GM18502 (cell line): ENCODE measurements around the gene GZMM.

Experiments used
- ATAC-seq: cut with Tn5 transposase; IDR thresholded peaks from one replicate; pipeline ENCODE4 v1.9.1; 2021; ENCODE audit warnings: mild to moderate bottlenecking; ENCODE audit not compliant: unreplicated experiment, poor library complexity

The GZMM gene

DNA sequence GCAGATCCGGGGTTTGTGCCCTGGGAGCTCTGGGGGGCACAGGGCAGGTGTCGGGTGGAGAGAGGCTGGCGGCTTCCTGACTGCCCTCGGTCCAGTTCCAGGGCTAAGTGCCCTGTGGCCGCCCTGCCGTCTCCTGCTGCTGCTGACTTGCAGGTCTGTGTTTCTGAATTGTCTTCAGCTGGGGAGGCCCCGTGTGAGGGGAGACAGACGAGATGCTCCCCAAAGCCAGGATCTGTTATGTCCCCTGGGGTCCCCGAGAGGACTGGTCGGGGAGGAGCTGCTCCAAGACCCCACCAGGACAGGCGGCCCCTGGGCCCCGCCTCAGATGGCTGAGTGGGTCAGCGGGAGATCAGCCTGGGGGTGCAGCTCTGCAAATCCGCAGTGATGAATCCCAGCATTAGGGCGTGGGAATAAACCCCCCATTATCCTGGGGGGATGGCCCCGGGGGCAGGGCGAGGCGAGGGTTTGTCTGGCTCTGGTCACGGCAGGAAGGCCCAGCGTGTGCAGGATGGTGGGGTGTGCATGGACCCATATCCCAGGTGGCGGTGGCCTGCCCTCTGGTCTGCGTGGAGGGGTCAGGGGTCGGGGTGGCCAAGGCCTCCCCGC is 50.5 kb downstream of the GZMM start:
- ATAC-seq: no peak

DNA sequence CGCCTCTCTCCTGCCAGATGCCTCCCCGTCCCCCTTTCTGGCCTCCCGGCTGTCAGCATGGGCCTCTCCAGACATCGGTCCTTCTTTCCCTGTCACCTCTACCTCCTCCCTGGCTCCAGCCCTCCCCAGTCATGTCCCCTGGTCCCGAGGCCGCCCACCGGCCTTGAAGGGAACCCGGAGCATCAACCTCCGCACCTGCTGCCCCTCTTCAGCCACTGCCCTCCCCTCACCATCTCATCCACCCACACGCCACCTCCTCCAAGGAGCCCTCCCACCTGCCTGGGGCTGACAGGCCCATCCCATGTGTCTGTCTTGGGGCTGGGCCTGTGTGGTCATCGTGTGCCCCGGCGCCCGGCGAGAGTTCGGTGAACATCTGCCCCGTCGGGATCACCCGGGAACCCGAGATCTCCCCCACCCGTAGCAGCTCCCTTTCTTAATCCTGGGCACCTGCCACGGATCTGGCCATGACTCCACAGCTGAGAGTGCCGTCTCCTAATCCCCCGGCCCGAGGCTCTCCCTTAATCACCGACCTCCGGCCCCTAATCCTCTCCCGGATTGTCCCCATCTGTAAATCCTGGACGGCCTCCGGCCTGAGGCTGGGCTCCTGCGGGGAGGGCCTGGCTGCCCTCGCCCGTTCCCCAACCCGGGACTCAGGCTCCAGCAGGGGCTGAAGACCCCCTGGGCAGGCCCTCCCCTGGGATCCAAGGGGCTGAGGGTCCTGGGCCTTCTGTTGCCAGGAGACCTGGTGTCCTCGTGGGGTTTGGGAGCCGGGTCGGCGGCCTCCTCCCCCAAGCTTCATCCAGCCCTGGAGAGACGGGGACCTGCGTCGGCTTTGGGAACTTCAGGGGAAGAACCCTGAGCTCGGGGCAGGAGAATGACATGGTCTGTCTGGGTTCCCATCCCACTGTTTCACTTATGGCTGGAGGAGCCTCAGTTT is 51.7 kb downstream of the GZMM start:
- ATAC-seq: no peak

DNA sequence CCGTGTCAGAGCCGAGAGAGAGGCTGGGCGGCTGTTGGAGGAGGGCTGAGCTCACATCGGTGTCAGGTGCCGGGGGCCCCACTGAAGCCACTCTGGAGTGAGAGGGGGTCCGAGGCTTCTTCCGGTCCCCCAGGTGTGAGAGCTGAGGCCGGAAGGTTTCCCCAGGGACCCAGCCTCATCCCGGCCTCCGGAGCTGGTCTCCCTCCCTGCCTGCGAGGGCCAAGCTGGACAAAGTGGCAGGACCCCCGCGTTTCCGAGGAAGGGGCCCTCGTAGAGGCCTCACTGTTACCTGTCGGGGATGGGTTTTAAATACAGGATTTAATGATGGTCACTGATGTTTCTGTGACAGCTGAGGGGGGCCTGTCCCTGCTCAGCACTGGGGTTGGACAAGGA is 52.4 kb downstream of the GZMM start:
- no peak for ATAC-seq

DNA sequence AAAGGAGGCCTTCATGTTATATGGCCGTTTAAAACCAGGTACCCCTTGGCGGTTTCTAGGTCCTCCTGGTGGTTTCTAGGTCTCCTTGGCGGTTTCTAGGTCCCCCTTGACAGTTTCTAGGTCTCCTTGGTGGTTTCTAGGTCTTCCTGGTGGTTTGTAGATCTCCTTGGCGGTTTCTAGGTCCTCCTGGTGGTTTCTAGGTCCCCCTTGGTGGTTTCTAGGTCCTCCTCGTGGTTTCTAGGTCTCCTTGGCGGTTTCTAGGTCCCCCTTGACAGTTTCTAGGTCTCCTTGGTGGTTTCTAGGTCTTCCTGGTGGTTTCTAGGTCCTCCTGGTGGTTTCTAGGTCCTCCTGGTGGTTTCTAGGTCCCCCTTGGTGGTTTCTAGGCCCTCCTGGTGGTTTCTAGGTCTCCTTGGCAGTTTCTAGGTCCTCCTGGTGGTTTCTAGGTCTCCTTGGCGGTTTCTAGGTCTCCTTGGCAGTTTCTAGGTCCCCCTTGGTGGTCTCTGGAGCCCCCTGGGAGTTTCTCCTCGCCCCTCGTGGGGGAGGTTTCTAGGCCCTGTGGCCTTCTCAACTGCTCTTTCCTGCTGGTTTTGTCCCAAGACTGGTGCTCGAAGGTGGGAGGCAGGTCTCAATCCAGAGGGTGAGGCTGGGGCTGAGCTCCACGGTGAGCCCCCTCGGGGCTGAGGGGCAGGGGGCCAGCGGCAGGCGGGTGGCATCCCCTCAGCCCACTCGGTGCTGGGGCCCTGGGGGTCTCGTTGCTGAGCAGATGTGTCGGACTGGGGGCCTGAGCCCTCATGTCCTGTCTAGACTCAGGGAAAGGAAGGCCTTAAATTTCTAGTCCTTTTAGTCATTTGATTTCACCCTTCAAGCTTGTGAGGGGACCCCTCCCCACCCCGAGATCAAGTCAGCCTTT is 53.8 kb downstream of the GZMM start:
- ATAC-seq: no peak
